Smooth muscle cell (in vitro differentiated cells): ENCODE results near the gene PKP2. TPM values are rescaled to one million over a fixed set of nuclear protein-coding genes. Genes with fewer than 3 reads are reported as not detected.

Experiments
- DNase-seq: peaks from one replicate; lab custom pipeline; 2025; ENCODE audit not compliant: unreplicated experiment; lab: John Stamatoyannopoulos, UW
- H2AFZ ChIP-seq: fragments of 200-600 bp; sonication (generic); 2 replicates; pipeline ENCODE4 v1.6.0; 2016; ENCODE audit warnings: antibody characterized with exemption, low read depth, mild to moderate bottlenecking
- H3F3A ChIP-seq: fragments of 200-600 bp; sonication (generic); 2 replicates; pipeline ENCODE4 v1.6.0; 2017; ENCODE audit warnings: antibody characterized with exemption, low read depth
- H3K27ac ChIP-seq: fragments of 200-600 bp; sonication (generic); 2 replicates; pipeline ENCODE4 v1.5.1; 2016; ENCODE audit warnings: low read depth, mild to moderate bottlenecking
- H3K27me3 ChIP-seq: fragments of 200-600 bp; sonication (generic); 2 replicates; pipeline ENCODE4 v1.6.1; 2016; ENCODE audit warnings: low read depth, mild to moderate bottlenecking
- H3K36me3 ChIP-seq: fragments of 200-600 bp; sonication (generic); 2 replicates; pipeline ENCODE4 v1.5.1; 2016; ENCODE audit warnings: low read depth
- H3K4me1 ChIP-seq: fragments of 200-600 bp; sonication (generic); 2 replicates; pipeline ENCODE4 v1.5.1; 2016; ENCODE audit warnings: low read depth
- H3K4me2 ChIP-seq: fragments of 200-600 bp; sonication (generic); 2 replicates; pipeline ENCODE4 v1.6.0; 2016; ENCODE audit warnings: mild to moderate bottlenecking
- H3K4me3 ChIP-seq: fragments of 200-600 bp; sonication (generic); 2 replicates; pipeline ENCODE4 v1.5.1; 2016; ENCODE audit warnings: mild to moderate bottlenecking
- H3K79me2 ChIP-seq: fragments of 200-600 bp; sonication (generic); 2 replicates; pipeline ENCODE4 v1.6.0; 2016; ENCODE audit warnings: low read depth, mild to moderate bottlenecking
- H3K9ac ChIP-seq: fragments of 200-600 bp; sonication (generic); 2 replicates; pipeline ENCODE4 v1.6.0; 2016; ENCODE audit warnings: low read depth
- H3K9me3 ChIP-seq: fragments of 200-600 bp; sonication (generic); replicated peaks from 2 replicates; pipeline ENCODE4 v1.5.1; 2016; ENCODE audit warnings: low read depth
- H4K20me1 ChIP-seq: fragments of 200-600 bp; sonication (generic); 2 replicates; pipeline ENCODE4 v1.6.0; 2016; ENCODE audit warnings: low read depth
- CTCF ChIP-seq: fragments of 200-600 bp; sonication (generic); IDR thresholded peaks from 2 replicates; pipeline ENCODE4 v1.5.1; 2017; ENCODE audit warnings: borderline replicate concordance, mild to moderate bottlenecking, antibody characterized with exemption; ENCODE audit not compliant: insufficient read depth, poor library complexity, severe bottlenecking
- WGBS: methylation state at CpG from one replicate; pipeline ENCODE4 v1.1.7; 2016; ENCODE audit warnings: low lambda C conversion rate; 5-methylcytosine and 5-hydroxymethylcytosine counted together
- polyA plus RNA-seq: library from polyadenylated mRNA; unstranded; fragments of >200 nt; fragmentation: Nextera tagmentation; extraction: Ambion mirVana; gene quantifications from 2 replicates; pipeline ENCODE4 v1.2.1, GENCODE V29; 2016
- total RNA-seq: library from RNA; depleted of rRNA; stranded (reverse); fragments of >200 nt; gene quantifications from 2 replicates; pipeline ENCODE4 v1.2.3, GENCODE V29; 2014

Gene PKP2
- total and polyA plus RNA-seq, 2 experiments from 2014 or later, result 7.3 to 22.3 TPM

GRCh38 chr12:32847287-32847686 is 49.3 kb downstream of the PKP2 start:
- Histone ChIP-seq H3K27me3 (no peaks in the 10 kb centered on the region), H3K4me2 (no peak overlapping the region), H3K4me3 (no peak overlapping the region), H3F3A (no peaks in the 10 kb centered on the region), H3K79me2 (no peaks in the 10 kb centered on the region), H3K27ac (no peak overlapping the region), H2AFZ (no peak overlapping the region), H3K9ac (no peak overlapping the region), H4K20me1 (no peaks in the 10 kb centered on the region), H3K4me1 (peaks cover 11% of the 10 kb centered on the region), H3K36me3 (peaks cover 5% of the 10 kb centered on the region), H3K9me3 (no peaks in the 10 kb centered on the region)
- TF ChIP-seq CTCF, result no peak
- 91% methylated on average over 6 of the region's 6 CpGs for WGBS
- no peak for DNase-seq

- H3K4me1 ChIP-seq, result peaks cover 11% of the 10 kb centered on the region
- no peak overlapping the region for H3K27ac ChIP-seq
- no peak overlapping the region for H3K4me2 ChIP-seq
- WGBS, result 67% methylated on average over 6 of the region's 6 CpGs
- no peaks in the 10 kb centered on the region for H3K79me2 ChIP-seq
- no peaks in the 10 kb centered on the region for H3F3A ChIP-seq
- no peak for TF ChIP-seq CTCF
- no peak overlapping the region for H2AFZ ChIP-seq
- peaks cover 5% of the 10 kb centered on the region for H3K36me3 ChIP-seq
- no peak overlapping the region for H3K4me3 ChIP-seq
- H4K20me1 ChIP-seq, result no peaks in the 10 kb centered on the region
- H3K9me3 ChIP-seq, result no peaks in the 10 kb centered on the region
- no peak for DNase-seq
- no peak overlapping the region for H3K9ac ChIP-seq
- H3K27me3 ChIP-seq, result no peaks in the 10 kb centered on the region
Observed at GRCh38 chr12:32846053-32846452, 50.5 kb downstream of the PKP2 start.

GRCh38 chr12:32843528-32844095 is 53.0 kb downstream of the PKP2 start:
- H2AFZ ChIP-seq, result no peak overlapping the region
- H3K9me3 ChIP-seq, result no peaks in the 10 kb centered on the region
- no peak for TF ChIP-seq CTCF
- H3K79me2 ChIP-seq, result no peaks in the 10 kb centered on the region
- H3K27ac ChIP-seq, result peak overlapping the region; percentile 44
- DNase-seq, result no peak
- no peak overlapping the region for H3K4me2 ChIP-seq
- no peak overlapping the region for H3K9ac ChIP-seq
- H3K4me1 ChIP-seq, result peaks cover 11% of the 10 kb centered on the region
- no peaks in the 10 kb centered on the region for H3K36me3 ChIP-seq
- H3K27me3 ChIP-seq, result no peaks in the 10 kb centered on the region
- no peaks in the 10 kb centered on the region for H3F3A ChIP-seq
- no peaks in the 10 kb centered on the region for H4K20me1 ChIP-seq
- H3K4me3 ChIP-seq, result no peak overlapping the region

- no peak for DNase-seq
- no peak overlapping the region for H3K4me2 ChIP-seq
- no peaks in the 10 kb centered on the region for H3K36me3 ChIP-seq
- H3F3A ChIP-seq, result no peaks in the 10 kb centered on the region
- no peaks in the 10 kb centered on the region for H4K20me1 ChIP-seq
- H2AFZ ChIP-seq, result no peak overlapping the region
- H3K4me3 ChIP-seq, result no peak overlapping the region
- peaks cover 11% of the 10 kb centered on the region for H3K4me1 ChIP-seq
- H3K9ac ChIP-seq, result no peak overlapping the region
- H3K27ac ChIP-seq, result no peak overlapping the region
- H3K9me3 ChIP-seq, result no peaks in the 10 kb centered on the region
- no peaks in the 10 kb centered on the region for H3K27me3 ChIP-seq
- 85% methylated on average over 4 of the region's 4 CpGs for WGBS
- no peaks in the 10 kb centered on the region for H3K79me2 ChIP-seq
- TF ChIP-seq CTCF, result no peak
Observed at GRCh38 chr12:32841061-32841460, 55.5 kb downstream of the PKP2 start.
